Measurements from ENCODE around the gene PLXNA4. TPM values are rescaled to one million over a fixed set of nuclear protein-coding genes. Genes with fewer than 3 reads are reported as not detected.

Gene PLXNA4
- total and polyA plus RNA-seq, 3 donors from 2014 or later: 3.4 to 5.5 (median 3.8) TPM

DNA sequence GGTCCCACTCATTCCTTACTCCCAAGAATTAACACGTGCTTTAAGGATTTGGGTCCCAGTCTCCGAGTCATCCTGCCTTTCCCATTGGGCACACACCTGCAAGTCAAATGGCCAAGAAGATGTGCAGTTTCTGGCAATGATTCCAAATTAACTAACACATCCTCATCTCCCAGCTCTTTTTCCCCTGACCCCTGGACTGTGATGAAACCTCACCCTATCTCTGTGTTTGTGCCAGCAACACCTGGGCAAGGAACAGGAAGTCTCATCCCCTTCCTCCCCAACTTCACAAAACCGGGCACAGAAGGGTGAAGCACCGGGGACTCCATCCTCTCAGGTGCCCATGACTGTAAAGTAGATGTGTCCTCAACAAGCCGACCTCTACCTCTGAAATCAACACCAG is 54.8 kb downstream of the PLXNA4 start:
- 89 to 91% methylated on average over 5 of the region's 5 CpGs for WGBS, 2 donors
- H3K36me3 ChIP-seq (ENCODE audit: low read depth, missing control alignments): no peaks in the 10 kb centered on the region
- H3K4me3 ChIP-seq: no peak overlapping the region
- peaks cover 16% of the 10 kb centered on the region for H3K4me1 ChIP-seq
- intact Hi-C loops (cut with DNase I; ENCODE audit: low total_unique reads): no loop called here
- no peaks in the 10 kb centered on the region for H3K9me3 ChIP-seq
- TF ChIP-seq, protein P1, sequence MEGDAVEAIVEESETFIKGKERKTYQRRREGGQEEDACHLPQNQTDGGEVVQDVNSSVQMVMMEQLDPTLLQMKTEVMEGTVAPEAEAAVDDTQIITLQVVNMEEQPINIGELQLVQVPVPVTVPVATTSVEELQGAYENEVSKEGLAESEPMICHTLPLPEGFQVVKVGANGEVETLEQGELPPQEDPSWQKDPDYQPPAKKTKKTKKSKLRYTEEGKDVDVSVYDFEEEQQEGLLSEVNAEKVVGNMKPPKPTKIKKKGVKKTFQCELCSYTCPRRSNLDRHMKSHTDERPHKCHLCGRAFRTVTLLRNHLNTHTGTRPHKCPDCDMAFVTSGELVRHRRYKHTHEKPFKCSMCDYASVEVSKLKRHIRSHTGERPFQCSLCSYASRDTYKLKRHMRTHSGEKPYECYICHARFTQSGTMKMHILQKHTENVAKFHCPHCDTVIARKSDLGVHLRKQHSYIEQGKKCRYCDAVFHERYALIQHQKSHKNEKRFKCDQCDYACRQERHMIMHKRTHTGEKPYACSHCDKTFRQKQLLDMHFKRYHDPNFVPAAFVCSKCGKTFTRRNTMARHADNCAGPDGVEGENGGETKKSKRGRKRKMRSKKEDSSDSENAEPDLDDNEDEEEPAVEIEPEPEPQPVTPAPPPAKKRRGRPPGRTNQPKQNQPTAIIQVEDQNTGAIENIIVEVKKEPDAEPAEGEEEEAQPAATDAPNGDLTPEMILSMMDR (IDR thresholded peaks at IDR 0.05): no peak
- no peak for TF ChIP-seq POLR2A (IDR thresholded peaks at IDR 0.05)
- DNase-seq: no peak
- no peaks in the 10 kb centered on the region for H3K27me3 ChIP-seq
- no peak overlapping the region for H3K27ac ChIP-seq

DNA sequence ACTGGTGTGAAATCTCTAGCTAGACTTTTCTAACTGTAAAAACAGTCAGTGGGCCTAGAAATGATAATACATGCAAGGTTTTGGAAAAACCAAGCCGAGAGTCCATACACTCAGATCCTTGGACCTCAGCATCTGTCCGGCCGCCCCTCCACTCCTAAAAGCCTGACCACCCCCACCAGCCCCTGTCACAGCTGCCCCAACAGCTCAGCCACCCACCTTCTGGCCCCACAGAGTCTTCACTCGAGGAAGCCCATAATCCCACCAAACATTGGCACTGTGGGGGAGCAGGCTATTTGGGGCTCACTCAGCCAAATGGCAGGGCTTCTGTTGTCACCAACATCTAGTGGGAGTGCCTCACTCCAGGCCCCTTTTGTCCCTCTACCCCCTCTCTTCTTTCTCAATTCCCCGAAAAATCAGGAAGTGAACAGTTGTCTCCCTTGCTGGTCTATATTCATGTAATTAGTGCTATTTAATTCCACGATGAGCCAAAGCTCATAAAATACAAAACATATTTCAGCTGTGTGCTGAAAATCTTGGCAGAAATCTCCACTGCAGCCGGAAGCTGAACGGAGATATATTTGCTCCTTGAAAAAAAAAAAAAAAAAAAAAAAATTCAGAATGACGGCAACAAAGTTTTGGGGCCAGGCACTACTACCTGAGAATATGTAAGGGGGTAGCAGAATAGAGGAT is 55.5 kb downstream of the PLXNA4 start:
- TF ChIP-seq, protein P1 (IDR thresholded peaks at IDR 0.05): no peak
- TF ChIP-seq POLR2A (IDR thresholded peaks at IDR 0.05): no peak
- Histone ChIP-seq H3K4me3 (no peak overlapping the region), H3K27me3 (no peaks in the 10 kb centered on the region), H3K9me3 (no peaks in the 10 kb centered on the region), H3K4me1 (peaks cover 16% of the 10 kb centered on the region), H3K36me3 (ENCODE audit: low read depth, missing control alignments) (no peaks in the 10 kb centered on the region), H3K27ac (no peak overlapping the region)
- intact Hi-C loops (cut with DNase I; ENCODE audit: low total_unique reads): no loop called here
- 69 to 75% methylated on average over 7 to 9 of the region's 9 CpGs for WGBS, 2 donors
- no peak for DNase-seq

DNA sequence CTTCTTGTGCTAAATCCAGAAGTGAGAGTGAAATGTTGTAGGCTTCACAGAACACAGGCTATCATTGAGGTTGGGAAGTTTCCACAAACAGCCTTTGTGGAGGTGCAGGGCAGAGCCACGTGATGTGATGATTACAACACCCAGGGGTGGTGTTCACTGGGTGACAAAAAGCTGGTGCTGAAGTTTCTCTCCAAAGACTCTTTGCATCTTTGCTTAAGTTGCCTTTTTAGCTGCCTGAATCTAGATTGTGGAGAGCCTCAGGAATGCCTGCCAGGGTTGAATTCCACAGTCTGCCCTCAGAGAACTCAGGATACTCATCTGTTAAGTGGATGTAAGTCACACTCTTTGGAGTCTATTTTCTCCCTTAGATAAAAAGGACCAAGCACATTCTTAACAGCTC is 56.3 kb downstream of the PLXNA4 start:
- intact Hi-C loops (cut with DNase I; ENCODE audit: low total_unique reads): no loop called here
- Histone ChIP-seq H3K27me3 (no peaks in the 10 kb centered on the region), H3K27ac (no peak overlapping the region), H3K9me3 (no peaks in the 10 kb centered on the region), H3K36me3 (ENCODE audit: low read depth, missing control alignments) (no peaks in the 10 kb centered on the region), H3K4me1 (peaks cover 16% of the 10 kb centered on the region), H3K4me3 (no peak overlapping the region)
- no peak for DNase-seq
- 45 to 70% methylated on average over 1 of the region's 1 CpG for WGBS, 2 donors
- TF ChIP-seq, protein P1 (IDR thresholded peaks at IDR 0.05): no peak
- TF ChIP-seq POLR2A (IDR thresholded peaks at IDR 0.05): no peak

DNA sequence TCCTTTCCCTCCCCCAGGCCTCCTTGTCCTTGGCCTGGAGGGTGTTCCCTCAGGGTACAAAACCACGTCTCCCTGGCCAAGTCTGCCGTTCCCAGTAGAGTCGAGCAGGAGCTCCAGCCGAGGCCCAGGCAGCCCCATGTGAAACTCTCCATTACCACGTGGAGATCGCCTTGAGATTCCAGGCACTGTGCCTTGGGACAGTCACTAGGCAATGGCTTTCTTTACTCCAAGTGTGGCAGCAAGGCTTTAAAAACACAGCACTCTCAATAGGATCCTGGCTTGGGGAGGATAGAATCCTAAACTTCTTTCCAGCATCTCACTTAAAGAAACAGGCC is 57.5 kb downstream of the PLXNA4 start:
- Histone ChIP-seq H3K4me3 (no peak overlapping the region), H3K27me3 (no peaks in the 10 kb centered on the region), H3K36me3 (ENCODE audit: low read depth, missing control alignments) (no peaks in the 10 kb centered on the region), H3K9me3 (no peaks in the 10 kb centered on the region), H3K4me1 (peaks cover 16% of the 10 kb centered on the region), H3K27ac (no peak overlapping the region)
- TF ChIP-seq, protein P1 (IDR thresholded peaks at IDR 0.05): no peak
- no peak for TF ChIP-seq POLR2A (IDR thresholded peaks at IDR 0.05)
- peak; percentile 56 for DNase-seq
- intact Hi-C loops (cut with DNase I; ENCODE audit: low total_unique reads): no loop called here
- 31 to 41% methylated on average over 6 of the region's 6 CpGs for WGBS, 2 donors
